Measurements from ENCODE around the gene DLGAP1. TPM values are rescaled to one million over a fixed set of nuclear protein-coding genes. Genes with fewer than 3 reads are reported as not detected.
A peak's percentile ranks its signal among the peaks of the same experiment; 100 is the strongest.

The DLGAP1 gene
- total RNA-seq, 2 experiments from 2014 or later: 0.31 to 0.36 TPM

GRCh38 chr18:3775996-3776395, 679.1 kb downstream of the DLGAP1 start:
- intact Hi-C loops (cut with DNase I, micrococcal nuclease): no loop called here
- no peaks in the 10 kb centered on the region for H3K36me3 Mint-ChIP-seq (ENCODE audit: low read depth)
- H3K27ac Mint-ChIP-seq: no peak overlapping the region
- no peak for DNase-seq
- no peaks in the 10 kb centered on the region for H3K9me3 ChIP-seq (ENCODE audit: control insufficient read depth in 1 of 2, insufficient read depth in 1 of 2, low read length in 2 of 2)
- CTCF ChIA-PET: no interaction called here
- no peak for ATAC-seq (ENCODE audit: poor library complexity)
- no peaks in the 10 kb centered on the region for H3K36me3 ChIP-seq (ENCODE audit: insufficient read depth, low read length)
- TF ChIP-seq CTCF (IDR thresholded peaks at IDR 0.05): no peak
- no peak overlapping the region for H3K4me3 Mint-ChIP-seq
- peaks cover 9% of the 10 kb centered on the region for H3K4me1 ChIP-seq (ENCODE audit: insufficient read depth, low read length)
- peaks cover 10% of the 10 kb centered on the region for H3K4me1 Mint-ChIP-seq (ENCODE audit: low read depth)
- H3K4me3 ChIP-seq (ENCODE audit: low read length): no peak overlapping the region
- no peaks in the 10 kb centered on the region for H3K27me3 ChIP-seq (ENCODE audit: control insufficient read depth in 1 of 2, insufficient read depth in 2 of 2, low read length in 2 of 2)
- no peak overlapping the region for H3K27ac ChIP-seq (ENCODE audit: low read depth in 1 of 2, low read length in 2 of 2)
- H3K9me3 Mint-ChIP-seq: no peaks in the 10 kb centered on the region
- H3K27me3 Mint-ChIP-seq: peaks cover 7% of the 10 kb centered on the region
- POLR2A ChIA-PET: no interaction called here

GRCh38 chr18:3773303-3773702, 681.8 kb downstream of the DLGAP1 start:
- ATAC-seq (ENCODE audit: poor library complexity) (no peak), DNase-seq (no peak)
- no peak overlapping the region for H3K4me3 Mint-ChIP-seq
- peaks cover 32% of the 10 kb centered on the region for H3K27me3 Mint-ChIP-seq
- POLR2A ChIA-PET: no interaction called here
- no peak for TF ChIP-seq CTCF (IDR thresholded peaks at IDR 0.05)
- no peak overlapping the region for H3K27ac Mint-ChIP-seq
- H3K4me1 Mint-ChIP-seq (ENCODE audit: low read depth): peaks cover 14% of the 10 kb centered on the region
- no peaks in the 10 kb centered on the region for H3K9me3 Mint-ChIP-seq
- H3K9me3 ChIP-seq (ENCODE audit: control insufficient read depth in 1 of 2, insufficient read depth in 1 of 2, low read length in 2 of 2): no peaks in the 10 kb centered on the region
- no peak overlapping the region for H3K4me3 ChIP-seq (ENCODE audit: low read length)
- H3K36me3 Mint-ChIP-seq (ENCODE audit: low read depth): no peaks in the 10 kb centered on the region
- intact Hi-C loops (cut with DNase I, micrococcal nuclease): loop anchor here in 1 of 2 experiments (5.0 kb wide), 1 partner anchor 294 kb away; no protein-coding TSS in a partner anchor
- CTCF ChIA-PET: no interaction called here
- H3K27ac ChIP-seq (ENCODE audit: low read depth in 1 of 2, low read length in 2 of 2): no peak overlapping the region
- H3K27me3 ChIP-seq (ENCODE audit: control insufficient read depth in 1 of 2, insufficient read depth in 2 of 2, low read length in 2 of 2): peaks cover 0 to 3% of the 10 kb centered on the region in 2 experiments
- no peaks in the 10 kb centered on the region for H3K36me3 ChIP-seq (ENCODE audit: insufficient read depth, low read length)
- peaks cover 9% of the 10 kb centered on the region for H3K4me1 ChIP-seq (ENCODE audit: insufficient read depth, low read length)

GRCh38 chr18:3771121-3771971, 683.8 kb downstream of the DLGAP1 start:
- DNase-seq (peak; percentile 41 to 81 (median 60)), ATAC-seq (ENCODE audit: poor library complexity) (peak; percentile 98)
- no peaks in the 10 kb centered on the region for H3K36me3 Mint-ChIP-seq (ENCODE audit: low read depth)
- Histone ChIP-seq H3K4me1 (ENCODE audit: insufficient read depth, low read length) (peaks cover 9% of the 10 kb centered on the region), H3K9me3 (ENCODE audit: control insufficient read depth in 1 of 2, insufficient read depth in 1 of 2, low read length in 2 of 2) (no peaks in the 10 kb centered on the region), H3K27ac (ENCODE audit: low read depth in 1 of 2, low read length in 2 of 2) (no peak overlapping the region), H3K4me3 (ENCODE audit: low read length) (peak overlapping the region; percentile 28), H3K36me3 (ENCODE audit: insufficient read depth, low read length) (no peaks in the 10 kb centered on the region), H3K27me3 (ENCODE audit: control insufficient read depth in 1 of 2, insufficient read depth in 2 of 2, low read length in 2 of 2) (peaks cover 0 to 12% of the 10 kb centered on the region in 2 experiments)
- POLR2A ChIA-PET: no interaction called here
- peaks cover 46% of the 10 kb centered on the region for H3K27me3 Mint-ChIP-seq
- H3K4me3 Mint-ChIP-seq: peak overlapping the region; percentile 64
- CTCF ChIA-PET: interaction anchor here (1.0 to 1.4 kb wide), 4 partner anchors 11 to 227 kb away, joined by 3 read pairs; no protein-coding TSS in a partner anchor
- no peaks in the 10 kb centered on the region for H3K9me3 Mint-ChIP-seq
- TF ChIP-seq CTCF (IDR thresholded peaks at IDR 0.05): peak; percentile 75
- no peak overlapping the region for H3K27ac Mint-ChIP-seq
- intact Hi-C loops (cut with DNase I, micrococcal nuclease): loop anchor here (1.0 to 5.0 kb wide), 5 partner anchors 223 to 1285 kb away; no protein-coding TSS in a partner anchor
- H3K4me1 Mint-ChIP-seq (ENCODE audit: low read depth): peaks cover 14% of the 10 kb centered on the region

Data from CD4-positive, alpha-beta T cell (primary cell).